Adrenal gland (tissue), 12 donors: ENCODE results near the gene PDZRN3. TPM values are rescaled to one million over a fixed set of nuclear protein-coding genes. Genes with fewer than 3 reads are reported as not detected.

Experiments
- DNase-seq, 7 donors: peaks; one replicate each; pipeline ENCODE4 v3.0.0-alpha.2; 2019 to 2020
- H3K27ac ChIP-seq, 5 donors: fragments of 200-600 bp; sonication (generic) in 4 of 5; 1 replicate in 3 of 5; 2 replicates in 2 of 5; pipeline versions ENCODE4 v1.5.1 to v1.8.0; 2016 to 2020; ENCODE audit warnings: mild to moderate bottlenecking in 1 of 5
- H3K27me3 ChIP-seq: fragments of 200-600 bp; 2 replicates; pipeline ENCODE4 v1.8.0; 2021
- H3K36me3 ChIP-seq, 2 donors: fragments of 200-600 bp; replicated peaks in 1 of 2; 1 replicate in 1 of 2; 2 replicates in 1 of 2; pipeline versions ENCODE4 v1.5.1 to v1.8.0; 2018 to 2022
- H3K4me1 ChIP-seq, 2 donors: fragments of 200-600 bp; replicated peaks in 1 of 2; 1 replicate in 1 of 2; 2 replicates in 1 of 2; pipeline versions ENCODE4 v1.5.1 to v1.8.0; 2018 to 2021
- H3K4me3 ChIP-seq, 4 donors: fragments of 200-600 bp; sonication (generic) in 3 of 4; one replicate each; pipeline ENCODE4 v1.5.1; 2016 to 2018
- H3K9me3 ChIP-seq, 3 donors: fragments of 200-600 bp; sonication (generic) in 1 of 3; replicated peaks in 1 of 3; 1 replicate in 2 of 3; 2 replicates in 1 of 3; pipeline versions ENCODE4 v1.5.1 to v1.8.0; 2016 to 2021
- CTCF ChIP-seq, 6 experiments: fragments of 450-650 bp in 4 of 6; fragments of 200-600 bp in 2 of 6; sonication (generic) in 1 of 6; IDR thresholded peaks; 1 replicate in 5 of 6; 2 replicates in 1 of 6; pipeline versions ENCODE4 v1.5.1 to v1.8.0; 2016 to 2021; ENCODE audit warnings: antibody characterized with exemption in 6 of 6, mild to moderate bottlenecking in 2 of 6, moderate library complexity in 1 of 6
- POLR2A ChIP-seq, 2 donors: fragments of 450-650 bp; IDR thresholded peaks; one replicate each; pipeline ENCODE4 v1.6.1; 2017; ENCODE audit warnings: antibody characterized with exemption in 2 of 2, mild to moderate bottlenecking in 2 of 2, moderate library complexity in 1 of 2
- WGBS, 4 donors: extraction: QIAGEN DNeasy Blood & Tissue Kit in 2 of 4; methylation state at CpG; one replicate each; pipeline versions ENCODE4 v1.1.5 to v1.1.7; 2013 to 2017; 5-methylcytosine and 5-hydroxymethylcytosine counted together
- intact Hi-C, 2 donors: fragments of 100-400 bp; cut with DNase I; formaldehyde crosslinking; loops; one replicate each; pipeline versions ENCODE4 v1.14.1 to v1.15.0; 2022 to 2023
- polyA plus RNA-seq, 3 donors: library from polyadenylated mRNA; stranded (reverse); fragments of 200-250 nt in 2 of 3; fragments of 350-450 nt in 1 of 3; fragmentation: Illumina TruSeq in 1 of 3; extraction: RNeasy Lipid Tissue Mini Kit (QIAGEN cat#74804) in 1 of 3; gene quantifications; one replicate each; pipeline ENCODE4 v1.2.3, GENCODE V29; 2013 to 2014
- total RNA-seq, 9 donors: library from RNA; depleted of rRNA in 4 of 9; stranded (reverse); fragments of >200 nt in 4 of 9; fragments of 120-200 nt in 1 of 9; fragmentation: NEBNext Ultra II Directional in 1 of 9; extraction: Animal tissue kit (Norgen Biotek cat#: 25700) in 1 of 9; gene quantifications; one replicate each; pipeline versions ENCODE4 v1.1.0 to v1.2.4, GENCODE V29; 2013 to 2023
- donor health status: healthy with polysubstance abuse.
- donor health status: Bipolar disorder and iron deficiency.
- donor health status: DM: yes; HTN: yes; CAD: no.
- donor health status: DM: no; HTN: no; CAD: no.
- donor health status: DM: no; HTN: no; CAD: no.
- donor health status: DM: yes; HTN: yes; CAD: no.

PDZRN3 gene
- total and polyA plus RNA-seq, 12 donors: 11.5 to 126 (median 64.1) TPM

DNA sequence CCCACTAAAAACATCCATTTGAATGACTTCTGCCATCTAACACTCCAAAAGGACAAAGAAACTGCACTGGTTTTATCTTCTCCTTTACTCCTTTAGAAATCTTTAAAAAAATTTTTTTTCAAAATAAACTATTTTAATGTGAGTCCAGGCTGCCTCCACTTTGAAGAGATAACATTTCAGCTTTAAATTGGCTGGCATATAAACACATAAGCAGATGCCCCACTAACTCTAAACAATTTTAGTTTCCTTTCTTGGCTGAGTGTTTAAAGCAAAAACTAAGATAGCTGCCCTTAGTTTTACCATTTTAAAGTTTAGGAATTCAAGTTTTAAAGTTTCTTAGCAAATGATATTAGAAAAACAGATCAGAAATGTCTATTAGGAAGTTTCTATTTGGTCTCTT lies 39.9 kb downstream of the PDZRN3 start:
- Histone ChIP-seq H3K27ac (no peak overlapping the region), H3K4me1 (peaks cover 0 to 14% of the 10 kb centered on the region in 2 donors), H3K36me3 (no peaks in the 10 kb centered on the region), H3K9me3 (peaks cover 0 to 4% (median 0%) of the 10 kb centered on the region in 3 donors), H3K27me3 (no peaks in the 10 kb centered on the region), H3K4me3 (no peak overlapping the region)
- DNase-seq: no peak
- intact Hi-C loops: no loop called here
- TF ChIP-seq CTCF (IDR thresholded peaks at IDR 0.05) (no peak), POLR2A (IDR thresholded peaks at IDR 0.05) (no peak)

- H3K27ac ChIP-seq: no peak overlapping the region
- no peaks in the 10 kb centered on the region for H3K27me3 ChIP-seq
- 87 to 95% (median 91%) methylated on average over 4 of the region's 4 CpGs for WGBS, 4 donors
Measured at GRCh38 chr3:73582535-73582934, 42.2 kb downstream of the PDZRN3 start.

GRCh38 chr3:73581134-73581846 lies 43.5 kb downstream of the PDZRN3 start:
- no peak for DNase-seq
- Histone ChIP-seq H3K4me1 (peaks cover 0 to 9% of the 10 kb centered on the region in 2 donors), H3K36me3 (no peaks in the 10 kb centered on the region), H3K27ac (no peak overlapping the region), H3K27me3 (no peaks in the 10 kb centered on the region), H3K4me3 (no peak overlapping the region), H3K9me3 (peaks cover 0 to 4% (median 0%) of the 10 kb centered on the region in 3 donors)
- 88 to 92% (median 89%) methylated on average over 2 of the region's 2 CpGs for WGBS, 4 donors
- intact Hi-C loops: no loop called here
- TF ChIP-seq CTCF (IDR thresholded peaks at IDR 0.05) (no peak), POLR2A (IDR thresholded peaks at IDR 0.05) (no peak)

More at GRCh38 chr3:73582535-73582934, 42.2 kb downstream of the PDZRN3 start:
- TF ChIP-seq CTCF (IDR thresholded peaks at IDR 0.05): no peak
- no peak for TF ChIP-seq POLR2A (IDR thresholded peaks at IDR 0.05)
- Histone ChIP-seq H3K4me3 (no peak overlapping the region), H3K9me3 (peaks cover 0 to 4% (median 0%) of the 10 kb centered on the region in 3 donors), H3K4me1 (peaks cover 0 to 12% of the 10 kb centered on the region in 2 donors), H3K36me3 (no peaks in the 10 kb centered on the region)
- no peak for DNase-seq
- intact Hi-C loops: no loop called here

DNA sequence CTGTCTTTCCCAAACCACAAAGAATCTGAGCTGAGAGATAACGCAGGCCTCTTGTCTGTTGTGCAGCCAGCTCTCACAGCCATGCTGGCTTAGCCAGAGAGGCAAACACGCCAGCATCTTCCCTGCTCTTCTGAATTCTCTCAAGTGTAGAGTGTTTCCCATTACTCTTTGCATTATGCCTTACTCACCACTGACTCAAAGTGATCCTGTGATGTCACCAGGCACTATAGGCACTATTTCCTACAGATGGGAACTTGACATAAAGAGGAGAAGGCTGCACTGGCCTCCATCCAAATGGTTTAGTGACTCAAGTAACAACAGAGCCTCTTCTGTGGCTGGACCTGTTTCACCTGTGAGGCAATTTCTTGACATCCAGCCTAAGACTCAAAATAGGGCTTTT lies 44.4 kb downstream of the PDZRN3 start:
- Histone ChIP-seq H3K27me3 (no peaks in the 10 kb centered on the region), H3K36me3 (no peaks in the 10 kb centered on the region), H3K9me3 (peaks cover 0 to 4% (median 0%) of the 10 kb centered on the region in 3 donors), H3K4me3 (no peak overlapping the region), H3K27ac (no peak overlapping the region), H3K4me1 (peaks cover 0 to 8% of the 10 kb centered on the region in 2 donors)
- 74 to 84% (median 78%) methylated on average over 2 of the region's 2 CpGs for WGBS, 4 donors
- intact Hi-C loops: no loop called here
- DNase-seq: no peak
- TF ChIP-seq CTCF (IDR thresholded peaks at IDR 0.05) (no peak), POLR2A (IDR thresholded peaks at IDR 0.05) (no peak)
